Liver (tissue), 3 donors: ENCODE data around the gene ZNF282.

Experiments
- FOXA1 ChIP-seq: IDR thresholded peaks from 2 replicates; pipeline ENCODE4 v1.6.1; 2016; ENCODE audit warnings: antibody characterized with exemption
- GABPA ChIP-seq, 2 donors: IDR thresholded peaks in 1 of 2; conservative IDR thresholded peaks in 1 of 2; 2 replicates each; pipeline ENCODE4 v1.6.1; 2016; ENCODE audit warnings: antibody characterized with exemption in 2 of 2, mild to moderate bottlenecking in 1 of 2, moderate library complexity in 1 of 2
- JUND ChIP-seq, 2 donors: IDR thresholded peaks; 2 replicates each; pipeline ENCODE4 v1.6.1; 2016; ENCODE audit warnings: antibody characterized with exemption in 2 of 2
- RAD21 ChIP-seq, 2 donors: IDR thresholded peaks; 2 replicates each; pipeline ENCODE4 v1.6.1; 2016; ENCODE audit warnings: antibody characterized with exemption in 2 of 2, mild to moderate bottlenecking in 2 of 2
- SP1 ChIP-seq: IDR thresholded peaks from 2 replicates; pipeline ENCODE4 v1.6.1; 2018; ENCODE audit warnings: antibody characterized with exemption, mild to moderate bottlenecking
- TAF1 ChIP-seq: conservative IDR thresholded peaks from 2 replicates; pipeline ENCODE4 v1.6.1; 2016; ENCODE audit warnings: antibody characterized with exemption, mild to moderate bottlenecking
- YY1 ChIP-seq: IDR thresholded peaks from 2 replicates; pipeline ENCODE4 v1.6.1; 2016; ENCODE audit warnings: antibody characterized with exemption, mild to moderate bottlenecking
- TF ChIP-seq, protein P1 (sequence below): fragments of 150-350 bp; IDR thresholded peaks from 2 replicates; pipeline ENCODE4 v1.5.1; 2017; ENCODE audit warnings: improper control_type of control experiment, low read depth, low read length; ENCODE audit not compliant: missing input control
- TF ChIP-seq, protein P2 (sequence below): IDR thresholded peaks from 2 replicates; pipeline ENCODE4 v1.6.1; 2016; ENCODE audit warnings: antibody characterized with exemption
- TF ChIP-seq, protein P3 (sequence below): IDR thresholded peaks from 2 replicates; pipeline ENCODE4 v1.6.1; 2016; ENCODE audit warnings: antibody characterized with exemption
- TF ChIP-seq, protein P4 (sequence below): IDR thresholded peaks from 2 replicates; pipeline ENCODE4 v1.6.1; 2016; ENCODE audit warnings: antibody characterized with exemption
- TF ChIP-seq, protein P5 (sequence below): IDR thresholded peaks from 2 replicates; pipeline ENCODE4 v1.6.1; 2016; ENCODE audit warnings: antibody characterized with exemption, mild to moderate bottlenecking
- donor health status: healthy.
- donor health status: healthy.

DNA sequence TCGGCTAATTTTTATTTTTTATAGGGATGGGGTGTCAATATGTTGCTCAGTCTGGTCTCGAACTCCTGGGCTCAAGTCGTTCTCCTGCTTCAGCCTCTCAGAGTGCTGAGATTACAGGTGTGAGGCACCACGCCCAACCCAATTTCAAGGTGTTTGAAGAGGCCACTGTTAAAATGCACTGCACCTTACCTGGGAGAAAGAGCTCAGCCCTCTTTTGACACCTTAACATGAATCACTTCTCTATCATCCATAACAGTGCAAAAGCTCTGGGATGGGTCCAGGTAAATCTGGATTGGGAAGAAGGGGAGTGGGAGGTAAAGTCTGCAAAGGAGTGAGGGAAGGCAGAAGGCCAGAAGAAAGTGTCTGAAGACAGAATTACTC, 557 bp upstream of the ZNF282 start:
- TF ChIP-seq, protein P1, sequence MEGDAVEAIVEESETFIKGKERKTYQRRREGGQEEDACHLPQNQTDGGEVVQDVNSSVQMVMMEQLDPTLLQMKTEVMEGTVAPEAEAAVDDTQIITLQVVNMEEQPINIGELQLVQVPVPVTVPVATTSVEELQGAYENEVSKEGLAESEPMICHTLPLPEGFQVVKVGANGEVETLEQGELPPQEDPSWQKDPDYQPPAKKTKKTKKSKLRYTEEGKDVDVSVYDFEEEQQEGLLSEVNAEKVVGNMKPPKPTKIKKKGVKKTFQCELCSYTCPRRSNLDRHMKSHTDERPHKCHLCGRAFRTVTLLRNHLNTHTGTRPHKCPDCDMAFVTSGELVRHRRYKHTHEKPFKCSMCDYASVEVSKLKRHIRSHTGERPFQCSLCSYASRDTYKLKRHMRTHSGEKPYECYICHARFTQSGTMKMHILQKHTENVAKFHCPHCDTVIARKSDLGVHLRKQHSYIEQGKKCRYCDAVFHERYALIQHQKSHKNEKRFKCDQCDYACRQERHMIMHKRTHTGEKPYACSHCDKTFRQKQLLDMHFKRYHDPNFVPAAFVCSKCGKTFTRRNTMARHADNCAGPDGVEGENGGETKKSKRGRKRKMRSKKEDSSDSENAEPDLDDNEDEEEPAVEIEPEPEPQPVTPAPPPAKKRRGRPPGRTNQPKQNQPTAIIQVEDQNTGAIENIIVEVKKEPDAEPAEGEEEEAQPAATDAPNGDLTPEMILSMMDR = no peak
- TF ChIP-seq, protein P2, sequence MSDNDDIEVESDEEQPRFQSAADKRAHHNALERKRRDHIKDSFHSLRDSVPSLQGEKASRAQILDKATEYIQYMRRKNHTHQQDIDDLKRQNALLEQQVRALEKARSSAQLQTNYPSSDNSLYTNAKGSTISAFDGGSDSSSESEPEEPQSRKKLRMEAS = no peak
- no peak for TF ChIP-seq TAF1
- no peak for TF ChIP-seq RAD21 (IDR thresholded peaks at IDR 0.05)
- TF ChIP-seq, protein P3, sequence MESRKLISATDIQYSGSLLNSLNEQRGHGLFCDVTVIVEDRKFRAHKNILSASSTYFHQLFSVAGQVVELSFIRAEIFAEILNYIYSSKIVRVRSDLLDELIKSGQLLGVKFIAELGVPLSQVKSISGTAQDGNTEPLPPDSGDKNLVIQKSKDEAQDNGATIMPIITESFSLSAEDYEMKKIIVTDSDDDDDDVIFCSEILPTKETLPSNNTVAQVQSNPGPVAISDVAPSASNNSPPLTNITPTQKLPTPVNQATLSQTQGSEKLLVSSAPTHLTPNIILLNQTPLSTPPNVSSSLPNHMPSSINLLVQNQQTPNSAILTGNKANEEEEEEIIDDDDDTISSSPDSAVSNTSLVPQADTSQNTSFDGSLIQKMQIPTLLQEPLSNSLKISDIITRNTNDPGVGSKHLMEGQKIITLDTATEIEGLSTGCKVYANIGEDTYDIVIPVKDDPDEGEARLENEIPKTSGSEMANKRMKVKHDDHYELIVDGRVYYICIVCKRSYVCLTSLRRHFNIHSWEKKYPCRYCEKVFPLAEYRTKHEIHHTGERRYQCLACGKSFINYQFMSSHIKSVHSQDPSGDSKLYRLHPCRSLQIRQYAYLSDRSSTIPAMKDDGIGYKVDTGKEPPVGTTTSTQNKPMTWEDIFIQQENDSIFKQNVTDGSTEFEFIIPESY = no peak
- TF ChIP-seq, protein P4, sequence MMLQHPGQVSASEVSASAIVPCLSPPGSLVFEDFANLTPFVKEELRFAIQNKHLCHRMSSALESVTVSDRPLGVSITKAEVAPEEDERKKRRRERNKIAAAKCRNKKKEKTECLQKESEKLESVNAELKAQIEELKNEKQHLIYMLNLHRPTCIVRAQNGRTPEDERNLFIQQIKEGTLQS = no peak
- no peak for TF ChIP-seq SP1
- TF ChIP-seq, protein P5, sequence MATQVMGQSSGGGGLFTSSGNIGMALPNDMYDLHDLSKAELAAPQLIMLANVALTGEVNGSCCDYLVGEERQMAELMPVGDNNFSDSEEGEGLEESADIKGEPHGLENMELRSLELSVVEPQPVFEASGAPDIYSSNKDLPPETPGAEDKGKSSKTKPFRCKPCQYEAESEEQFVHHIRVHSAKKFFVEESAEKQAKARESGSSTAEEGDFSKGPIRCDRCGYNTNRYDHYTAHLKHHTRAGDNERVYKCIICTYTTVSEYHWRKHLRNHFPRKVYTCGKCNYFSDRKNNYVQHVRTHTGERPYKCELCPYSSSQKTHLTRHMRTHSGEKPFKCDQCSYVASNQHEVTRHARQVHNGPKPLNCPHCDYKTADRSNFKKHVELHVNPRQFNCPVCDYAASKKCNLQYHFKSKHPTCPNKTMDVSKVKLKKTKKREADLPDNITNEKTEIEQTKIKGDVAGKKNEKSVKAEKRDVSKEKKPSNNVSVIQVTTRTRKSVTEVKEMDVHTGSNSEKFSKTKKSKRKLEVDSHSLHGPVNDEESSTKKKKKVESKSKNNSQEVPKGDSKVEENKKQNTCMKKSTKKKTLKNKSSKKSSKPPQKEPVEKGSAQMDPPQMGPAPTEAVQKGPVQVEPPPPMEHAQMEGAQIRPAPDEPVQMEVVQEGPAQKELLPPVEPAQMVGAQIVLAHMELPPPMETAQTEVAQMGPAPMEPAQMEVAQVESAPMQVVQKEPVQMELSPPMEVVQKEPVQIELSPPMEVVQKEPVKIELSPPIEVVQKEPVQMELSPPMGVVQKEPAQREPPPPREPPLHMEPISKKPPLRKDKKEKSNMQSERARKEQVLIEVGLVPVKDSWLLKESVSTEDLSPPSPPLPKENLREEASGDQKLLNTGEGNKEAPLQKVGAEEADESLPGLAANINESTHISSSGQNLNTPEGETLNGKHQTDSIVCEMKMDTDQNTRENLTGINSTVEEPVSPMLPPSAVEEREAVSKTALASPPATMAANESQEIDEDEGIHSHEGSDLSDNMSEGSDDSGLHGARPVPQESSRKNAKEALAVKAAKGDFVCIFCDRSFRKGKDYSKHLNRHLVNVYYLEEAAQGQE = no peak
- no peak for TF ChIP-seq JUND (IDR thresholded peaks at IDR 0.05)
- no peak for TF ChIP-seq GABPA (IDR thresholded peaks at IDR 0.05 in 1 of 2, conservative IDR thresholded peaks at IDR 0.05 in 1 of 2)
- no peak for TF ChIP-seq YY1
- no peak for TF ChIP-seq FOXA1
